Astrocyte (in vitro differentiated cells and primary cell): ENCODE data around the gene ADGRF5. TPM values are rescaled to one million over a fixed set of nuclear protein-coding genes. Genes with fewer than 3 reads are reported as not detected.

ENCODE experiments used
- DNase-seq: peaks from one replicate; pipeline ENCODE4 v3.0.0-alpha.2; 2010; ENCODE audit warnings: low read depth
- FAIRE-seq: peaks from 2 replicates; lab custom pipeline; 2011; peaks lifted over from hg19 to GRCh38; lab: Jason Lieb, UNC
- H2AFZ ChIP-seq: 2 replicates; pipeline ENCODE4 v1.6.0; 2012; ENCODE audit warnings: low read depth, low read length, inconsistent platforms
- H3K27ac ChIP-seq: 2 replicates; pipeline ENCODE4 v1.5.1; 2011; ENCODE audit warnings: low read depth, low read length, inconsistent platforms
- H3K27me3 ChIP-seq: 2 replicates; pipeline ENCODE4 v1.6.0; 2011; ENCODE audit warnings: low read length, inconsistent platforms; ENCODE audit not compliant: insufficient read depth
- H3K36me3 ChIP-seq: 2 replicates; pipeline ENCODE4 v1.5.1; 2011; ENCODE audit warnings: low read length, inconsistent platforms; ENCODE audit not compliant: insufficient read depth
- H3K4me1 ChIP-seq: 2 replicates; pipeline ENCODE4 v1.5.1; 2011; ENCODE audit warnings: low read length, inconsistent platforms; ENCODE audit not compliant: insufficient read depth
- H3K4me2 ChIP-seq: 2 replicates; pipeline ENCODE4 v1.6.0; 2012; ENCODE audit warnings: low read length, inconsistent platforms
- H3K4me3 ChIP-seq: 2 replicates; pipeline ENCODE4 v1.5.1; 2011; ENCODE audit warnings: low read depth, mild to moderate bottlenecking, low read length, inconsistent platforms; ENCODE audit not compliant: insufficient read depth
- H3K79me2 ChIP-seq: 2 replicates; pipeline ENCODE4 v1.6.0; 2012; ENCODE audit warnings: mild to moderate bottlenecking, low read length, inconsistent platforms; ENCODE audit not compliant: insufficient read depth
- H3K9ac ChIP-seq: 2 replicates; pipeline ENCODE4 v1.6.0; 2012; ENCODE audit warnings: mild to moderate bottlenecking, low read length, inconsistent platforms
- H3K9me3 ChIP-seq: 2 replicates; pipeline ENCODE4 v1.5.1; 2012; ENCODE audit warnings: low read depth, mild to moderate bottlenecking, low read length, inconsistent platforms; ENCODE audit not compliant: insufficient read depth
- H4K20me1 ChIP-seq: 2 replicates; pipeline ENCODE4 v1.6.0; 2012; ENCODE audit warnings: low read length, inconsistent platforms; ENCODE audit not compliant: insufficient read depth
- H3K27ac Mint-ChIP-seq: one replicate; pipeline ENCODE4 v1.8.0; 2021; ENCODE audit warnings: mild to moderate bottlenecking, mixed read lengths; ENCODE audit not compliant: unreplicated experiment
- H3K27me3 Mint-ChIP-seq: one replicate; pipeline ENCODE4 v1.8.0; 2021; ENCODE audit warnings: low read depth, mixed read lengths; ENCODE audit not compliant: unreplicated experiment
- H3K36me3 Mint-ChIP-seq: one replicate; pipeline ENCODE4 v1.8.0; 2021; ENCODE audit warnings: low read depth, mixed read lengths; ENCODE audit not compliant: unreplicated experiment
- H3K4me1 Mint-ChIP-seq: one replicate; pipeline ENCODE4 v1.8.0; 2021; ENCODE audit warnings: low read depth, mixed read lengths; ENCODE audit not compliant: unreplicated experiment
- H3K4me3 Mint-ChIP-seq: one replicate; pipeline ENCODE4 v1.8.0; 2021; ENCODE audit warnings: mild to moderate bottlenecking, moderate library complexity, mixed read lengths; ENCODE audit not compliant: unreplicated experiment
- H3K9me3 Mint-ChIP-seq: one replicate; pipeline ENCODE4 v1.8.0; 2021; ENCODE audit warnings: mild to moderate bottlenecking, mixed read lengths; ENCODE audit not compliant: unreplicated experiment
- CTCF ChIP-seq: IDR thresholded peaks from 2 replicates; pipeline ENCODE4 v1.5.1; 2011; ENCODE audit warnings: low read depth, mild to moderate bottlenecking, inconsistent platforms, low read length, moderate library complexity; ENCODE audit not compliant: insufficient read depth
- EZH2 ChIP-seq: IDR thresholded peaks from 2 replicates; pipeline ENCODE4 v1.6.1; 2012; ENCODE audit warnings: mild to moderate bottlenecking, low read length, inconsistent platforms; ENCODE audit not compliant: insufficient read depth
- total RNA-seq: library from RNA; stranded (reverse); gene quantifications from 2 replicates; pipeline ENCODE4 v1.2.1, GENCODE V29; 2021

The ADGRF5 gene
- total RNA-seq, 1 donor from 2014 or later: 0.54 TPM

- TF ChIP-seq EZH2 (no peak), CTCF (no peak)
- Histone ChIP-seq H3K4me3 (no peak overlapping the region), H3K4me2 (no peak overlapping the region), H3K27ac (no peak overlapping the region), H3K9me3 (no peaks in the 10 kb centered on the region), H3K27me3 (no peaks in the 10 kb centered on the region), H3K9ac (no peak overlapping the region), H2AFZ (no peak overlapping the region), H3K4me1 (peaks cover 14% of the 10 kb centered on the region), H3K36me3 (no peaks in the 10 kb centered on the region), H4K20me1 (no peaks in the 10 kb centered on the region), H3K79me2 (no peaks in the 10 kb centered on the region)
- FAIRE-seq (no peak), DNase-seq (no peak)
- no peaks in the 10 kb centered on the region for H3K27me3 Mint-ChIP-seq
- H3K36me3 Mint-ChIP-seq: no peaks in the 10 kb centered on the region
- peaks cover 16% of the 10 kb centered on the region for H3K4me1 Mint-ChIP-seq
- no peak overlapping the region for H3K4me3 Mint-ChIP-seq
- no peak overlapping the region for H3K27ac Mint-ChIP-seq
- no peaks in the 10 kb centered on the region for H3K9me3 Mint-ChIP-seq
These were observed 37.7 kb upstream of the ADGRF5 start for GRCh38 chr6:46959419-46959818.

- no peak for TF ChIP-seq EZH2
- no peak for TF ChIP-seq CTCF
- no peaks in the 10 kb centered on the region for H3K79me2 ChIP-seq
- Mint-ChIP-seq H3K36me3 (no peaks in the 10 kb centered on the region), H3K9me3 (no peaks in the 10 kb centered on the region), H3K27ac (no peak overlapping the region), H3K27me3 (peaks cover 5% of the 10 kb centered on the region), H3K4me3 (no peak overlapping the region), H3K4me1 (peaks cover 23% of the 10 kb centered on the region)
- H3K27ac ChIP-seq: no peak overlapping the region
- H2AFZ ChIP-seq: no peak overlapping the region
- H3K4me2 ChIP-seq: no peak overlapping the region
- H3K4me1 ChIP-seq: no peaks in the 10 kb centered on the region
- DNase-seq (no peak), FAIRE-seq (no peak)
- no peak overlapping the region for H3K9ac ChIP-seq
- H3K4me3 ChIP-seq: no peak overlapping the region
- no peaks in the 10 kb centered on the region for H4K20me1 ChIP-seq
- H3K9me3 ChIP-seq: no peaks in the 10 kb centered on the region
- H3K27me3 ChIP-seq: peaks cover 2% of the 10 kb centered on the region
- H3K36me3 ChIP-seq: no peaks in the 10 kb centered on the region
These were observed 34.7 kb upstream of the ADGRF5 start for GRCh38 chr6:46956409-46956808.

GRCh38 chr6:46954837-46955451, 33.2 kb upstream of the ADGRF5 start:
- no peaks in the 10 kb centered on the region for H3K4me1 ChIP-seq
- no peak for TF ChIP-seq CTCF
- TF ChIP-seq EZH2: no peak
- no peaks in the 10 kb centered on the region for H3K36me3 Mint-ChIP-seq
- peaks cover 2% of the 10 kb centered on the region for H3K27me3 ChIP-seq
- FAIRE-seq (no peak), DNase-seq (no peak)
- no peaks in the 10 kb centered on the region for H3K36me3 ChIP-seq
- H3K4me3 Mint-ChIP-seq: no peak overlapping the region
- H3K79me2 ChIP-seq: no peaks in the 10 kb centered on the region
- no peaks in the 10 kb centered on the region for H3K9me3 ChIP-seq
- no peak overlapping the region for H3K9ac ChIP-seq
- no peaks in the 10 kb centered on the region for H4K20me1 ChIP-seq
- no peak overlapping the region for H2AFZ ChIP-seq
- no peaks in the 10 kb centered on the region for H3K9me3 Mint-ChIP-seq
- no peak overlapping the region for H3K4me3 ChIP-seq
- H3K27ac ChIP-seq: no peak overlapping the region
- H3K4me2 ChIP-seq: no peak overlapping the region
- peaks cover 8% of the 10 kb centered on the region for H3K27me3 Mint-ChIP-seq
- H3K4me1 Mint-ChIP-seq: peaks cover 23% of the 10 kb centered on the region
- no peak overlapping the region for H3K27ac Mint-ChIP-seq
